OCI-LY1 (cell line): ENCODE data around the gene FNDC5.

Source experiments
- CTCF ChIP-seq: fragments of 200-600 bp; sonication (generic), shearing (Covaris generic); IDR thresholded peaks from 2 replicates; pipeline ENCODE4 v1.5.1; 2017; ENCODE audit warnings: mild to moderate bottlenecking, antibody characterized with exemption, low read length, moderate library complexity, mixed read lengths
- EZH2 ChIP-seq: fragments of 200-600 bp; sonication (generic), shearing (Covaris generic); IDR thresholded peaks from 2 replicates; pipeline ENCODE4 v1.8.0; 2017; ENCODE audit warnings: borderline replicate concordance, mixed run types, mild to moderate bottlenecking, antibody characterized with exemption, low read length, moderate library complexity, mixed read lengths

DNA sequence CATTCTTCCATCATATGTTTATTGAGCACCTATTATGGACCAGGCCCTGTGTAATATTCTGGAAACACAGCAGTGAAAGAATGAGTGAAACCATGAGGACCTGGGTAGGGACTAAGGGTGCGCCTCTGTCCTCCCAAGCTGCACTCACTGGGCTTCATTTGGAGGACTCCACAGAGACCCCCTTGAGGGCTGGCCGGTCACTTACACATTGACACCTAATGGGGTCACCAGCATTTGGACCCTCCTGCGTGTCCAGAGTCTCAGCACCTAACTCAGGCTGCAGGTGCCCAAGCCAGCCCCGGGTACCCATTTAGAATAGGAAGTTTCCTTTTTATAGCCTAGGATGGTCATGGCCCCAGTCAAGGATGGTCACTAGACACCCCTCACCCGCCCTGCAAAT, 2.8 kb upstream of the FNDC5 start:
- TF ChIP-seq CTCF (no peak), EZH2 (no peak)
